ACHN (cell line): ENCODE results near the gene PLCD3.

Experiments used
- DNase-seq: peaks from one replicate; pipeline ENCODE4 v3.0.0-alpha.2; 2015
- in situ Hi-C: cut with HindIII; loops from 2 replicates; pipeline ENCODE4 v1.10.0; 2017; ENCODE audit warnings: low sequenced_read_pairs, low pct_ligation_motif_present, low pct_unique_long_range_greater_than_20kb

PLCD3 gene

DNA sequence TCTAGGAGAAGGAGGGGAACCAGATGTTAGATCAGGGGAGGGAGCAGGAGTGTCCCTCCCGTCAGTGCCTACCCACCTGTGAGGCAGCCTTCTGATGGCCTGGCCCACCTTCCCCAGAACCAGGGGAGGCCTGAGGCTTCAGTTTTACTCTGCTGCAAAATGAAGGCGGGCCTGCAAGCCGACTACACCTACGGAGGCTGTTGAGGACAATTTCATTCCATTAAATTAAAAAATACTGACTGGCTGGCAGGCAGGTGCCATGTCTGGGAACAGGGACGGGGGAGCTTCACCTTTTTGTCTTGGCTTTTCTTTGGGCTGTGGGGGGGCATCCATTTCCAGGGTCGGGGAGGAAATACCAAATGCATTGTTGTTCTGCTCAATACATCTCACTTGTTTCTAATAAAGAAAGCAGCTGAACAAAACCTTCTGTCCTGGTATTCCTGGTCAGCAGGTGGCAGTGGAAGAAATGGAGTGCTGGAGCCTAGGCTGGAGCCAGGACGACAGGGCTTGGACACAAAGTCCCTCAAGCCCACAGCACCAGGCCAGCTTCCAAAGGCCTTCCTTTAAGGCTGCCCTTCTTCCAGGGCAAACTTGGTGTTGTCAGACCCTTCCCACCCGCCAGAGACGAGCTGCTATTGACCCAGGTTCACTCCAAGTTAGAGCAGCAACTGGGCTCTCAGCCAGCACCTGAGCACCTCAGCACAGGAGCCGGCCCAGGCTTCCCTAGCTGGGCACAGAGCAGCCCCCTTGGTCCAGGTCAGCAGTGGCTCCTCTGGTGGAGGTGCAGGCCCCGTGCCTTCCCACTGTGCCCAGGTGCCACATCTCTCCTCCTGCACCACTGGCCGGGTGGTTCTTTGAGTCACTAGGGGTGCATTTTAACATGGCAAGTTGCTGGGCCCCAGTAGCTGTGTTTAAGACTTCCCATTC, 23.5 kb downstream of the PLCD3 start:
- peak; percentile 22 for DNase-seq
- in situ Hi-C loops: no loop called here

DNA sequence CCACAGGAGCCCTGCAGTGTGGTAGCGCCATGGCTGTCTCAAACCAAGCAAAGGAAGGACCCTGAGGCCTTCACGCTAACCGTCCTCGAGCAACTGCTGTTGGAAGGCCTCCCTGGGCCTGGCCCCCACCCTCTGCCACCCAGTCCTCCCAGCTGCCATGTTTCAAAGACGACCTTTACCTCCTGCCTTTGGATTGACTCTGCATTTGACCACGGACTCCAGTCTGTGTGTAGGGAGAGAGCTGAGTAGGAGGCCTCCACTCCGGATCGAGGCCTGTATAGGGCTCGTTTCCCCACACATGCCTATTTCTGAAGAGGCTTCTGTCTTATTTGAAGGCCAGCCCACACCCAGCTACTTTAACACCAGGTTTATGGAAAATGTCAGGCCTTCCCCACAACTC, 24.3 kb downstream of the PLCD3 start:
- in situ Hi-C loops: no loop called here

GRCh38 chr17:45107293-45108010, 24.9 kb downstream of the PLCD3 start:
- in situ Hi-C loops: no loop called here
- no peak for DNase-seq

More for the DNA sequence above, 24.3 kb downstream of the PLCD3 start:
- DNase-seq: no peak

DNA sequence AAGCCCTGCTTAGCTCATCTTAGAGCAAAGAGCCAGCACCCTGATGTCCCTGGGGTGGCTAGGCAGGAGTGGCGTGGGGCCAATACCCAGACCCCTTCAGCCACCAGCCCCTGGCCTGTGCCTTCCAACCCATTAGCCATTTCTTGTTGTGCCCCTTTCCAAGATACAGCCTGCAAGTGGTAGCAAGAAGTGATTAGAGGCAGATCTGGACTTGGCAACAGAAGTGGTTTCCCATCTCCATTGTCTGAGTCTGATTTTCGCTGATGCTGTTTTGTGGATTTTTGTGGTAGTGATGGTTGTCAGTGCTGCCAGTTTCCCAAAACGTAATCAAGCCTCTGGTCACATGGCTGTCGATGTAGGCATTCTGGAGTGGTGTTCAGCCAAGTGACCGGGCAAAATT, 25.7 kb downstream of the PLCD3 start:
- DNase-seq: no peak
- in situ Hi-C loops: no loop called here

- in situ Hi-C loops: no loop called here
- no peak for DNase-seq
Observed at GRCh38 chr17:45106096-45106495, 26.2 kb downstream of the PLCD3 start.

DNA sequence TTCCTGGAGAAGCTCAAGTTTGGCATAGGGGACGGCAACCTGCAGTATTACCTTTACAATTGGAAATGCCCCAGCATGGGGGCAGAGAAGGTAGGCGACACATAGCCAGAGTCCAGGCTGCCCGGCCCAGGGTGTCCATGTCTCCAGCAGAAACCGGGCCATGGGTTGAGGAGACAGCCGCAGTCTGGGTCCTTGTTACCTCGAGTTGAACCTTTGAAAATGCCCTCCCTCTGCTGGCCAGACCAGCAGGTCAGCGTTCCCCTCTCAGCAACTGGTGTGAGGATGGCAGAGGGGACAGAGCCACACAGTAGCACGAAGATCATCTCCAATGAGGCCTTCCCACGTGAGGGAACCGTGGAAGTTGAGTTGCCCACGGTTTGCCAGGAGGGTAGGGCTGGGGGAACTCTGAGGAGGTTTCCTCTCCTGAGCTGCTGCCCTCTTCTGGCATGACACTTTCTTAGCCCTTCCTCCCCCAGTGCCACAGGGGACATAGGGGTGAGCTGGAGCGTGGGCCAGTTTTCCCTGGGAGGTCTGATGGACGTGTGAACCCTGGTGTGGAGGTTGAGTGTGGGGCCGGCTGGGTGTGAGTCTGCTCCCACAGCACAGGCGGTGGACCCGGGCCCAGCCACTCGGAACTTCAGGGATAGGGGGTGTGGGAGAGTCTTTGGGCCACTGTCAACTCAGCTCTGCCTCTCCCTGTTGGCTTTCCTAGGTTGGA, 27.2 kb downstream of the PLCD3 start:
- no peak for DNase-seq
- in situ Hi-C loops: no loop called here

GRCh38 chr17:45104497-45104896, 27.8 kb downstream of the PLCD3 start:
- DNase-seq: no peak
- in situ Hi-C loops: no loop called here

DNA sequence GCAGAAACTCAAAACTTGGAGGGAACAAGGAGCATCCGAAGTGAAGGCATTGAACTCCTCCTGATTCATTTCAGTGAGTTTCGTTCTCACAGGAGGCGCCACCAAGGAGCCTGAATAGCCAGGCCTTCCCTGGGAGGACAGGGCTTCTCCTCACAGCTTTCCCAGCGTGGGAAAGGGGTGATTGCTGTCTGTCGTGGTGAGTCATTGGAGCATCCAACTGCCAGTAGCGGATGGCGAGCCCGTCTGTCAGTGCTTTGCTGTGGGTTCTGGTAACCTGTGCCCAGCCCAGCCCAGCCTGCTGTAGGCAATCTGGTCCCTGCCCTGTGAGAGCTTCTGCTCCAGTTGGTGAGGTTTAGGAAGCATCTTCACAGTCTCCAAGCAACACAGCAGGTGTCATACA, 28.3 kb downstream of the PLCD3 start:
- DNase-seq: no peak
- in situ Hi-C loops: no loop called here

- in situ Hi-C loops: no loop called here
Observed at GRCh38 chr17:45103269-45103795, 29.0 kb downstream of the PLCD3 start.

DNA sequence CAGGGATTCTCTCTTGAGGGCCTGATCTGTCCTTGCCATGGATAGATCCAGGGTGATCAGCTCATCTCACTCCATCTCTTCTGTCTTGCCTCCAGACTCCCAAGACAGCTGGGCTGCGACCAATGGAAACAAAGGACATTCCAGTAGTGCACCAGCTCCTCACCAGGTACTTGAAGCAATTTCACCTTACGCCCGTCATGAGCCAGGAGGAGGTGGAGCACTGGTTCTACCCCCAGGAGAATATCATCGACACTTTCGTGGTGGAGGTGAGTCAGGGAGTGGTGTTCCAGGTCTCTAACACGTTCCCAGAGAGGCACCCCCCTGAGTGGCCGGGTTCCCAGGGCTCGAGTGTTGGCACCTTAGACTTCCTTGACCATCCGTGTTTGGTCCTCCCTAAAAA, 29.5 kb downstream of the PLCD3 start:
- no peak for DNase-seq
- in situ Hi-C loops: no loop called here

More at GRCh38 chr17:45103269-45103795, 29.0 kb downstream of the PLCD3 start:
- DNase-seq: no peak

DNA sequence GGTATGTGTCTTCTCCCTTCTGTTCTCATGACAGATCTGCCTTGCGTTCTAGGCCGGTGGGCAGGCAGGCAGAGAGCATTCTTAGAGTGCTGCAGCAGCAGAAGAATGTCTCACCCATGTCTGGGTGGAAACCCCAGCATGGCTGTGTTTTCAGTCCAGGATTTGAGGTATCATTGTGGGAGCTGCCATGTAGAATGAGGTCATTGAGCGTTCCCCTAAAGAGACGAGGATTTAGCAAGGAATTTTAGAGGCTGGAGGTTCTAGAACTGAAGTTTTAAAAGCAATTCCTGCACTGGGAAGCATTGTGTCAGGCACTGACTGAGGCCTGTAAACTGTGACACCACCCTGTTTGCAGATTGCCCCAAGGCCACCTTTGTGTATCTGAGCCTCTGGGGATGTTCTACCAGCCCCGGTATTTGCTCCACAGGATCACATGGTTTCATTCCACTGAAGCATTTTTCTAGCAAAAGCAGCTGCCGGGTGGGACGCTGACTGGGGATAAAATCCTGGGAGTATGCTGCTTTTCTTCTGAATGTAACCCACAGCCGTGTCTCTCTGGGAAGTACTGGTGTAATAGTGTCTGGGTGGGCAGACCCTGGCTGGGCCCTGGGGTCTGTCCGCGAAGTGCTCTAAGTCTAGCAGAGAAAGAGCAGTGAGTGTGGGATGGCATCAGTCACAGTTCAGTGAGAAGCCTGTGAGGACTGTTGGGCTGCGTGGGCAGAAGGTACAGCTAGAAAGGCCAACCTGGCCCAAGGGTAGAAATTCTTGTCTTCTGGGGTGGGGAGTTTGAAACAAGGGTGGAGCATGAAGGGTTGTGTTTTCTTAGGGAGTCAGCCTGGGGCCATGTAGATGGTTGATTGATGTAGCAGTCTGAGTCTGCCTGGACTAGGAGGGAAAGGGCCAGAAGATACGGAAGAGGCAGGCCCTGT, 30.2 kb downstream of the PLCD3 start:
- DNase-seq: no peak
- in situ Hi-C loops: no loop called here

GRCh38 chr17:45101546-45101882, 30.8 kb downstream of the PLCD3 start:
- in situ Hi-C loops: no loop called here
- no peak for DNase-seq

- in situ Hi-C loops: no loop called here
- DNase-seq: peak; percentile 81
Observed at GRCh38 chr17:45098869-45099616, 33.3 kb downstream of the PLCD3 start.

DNA sequence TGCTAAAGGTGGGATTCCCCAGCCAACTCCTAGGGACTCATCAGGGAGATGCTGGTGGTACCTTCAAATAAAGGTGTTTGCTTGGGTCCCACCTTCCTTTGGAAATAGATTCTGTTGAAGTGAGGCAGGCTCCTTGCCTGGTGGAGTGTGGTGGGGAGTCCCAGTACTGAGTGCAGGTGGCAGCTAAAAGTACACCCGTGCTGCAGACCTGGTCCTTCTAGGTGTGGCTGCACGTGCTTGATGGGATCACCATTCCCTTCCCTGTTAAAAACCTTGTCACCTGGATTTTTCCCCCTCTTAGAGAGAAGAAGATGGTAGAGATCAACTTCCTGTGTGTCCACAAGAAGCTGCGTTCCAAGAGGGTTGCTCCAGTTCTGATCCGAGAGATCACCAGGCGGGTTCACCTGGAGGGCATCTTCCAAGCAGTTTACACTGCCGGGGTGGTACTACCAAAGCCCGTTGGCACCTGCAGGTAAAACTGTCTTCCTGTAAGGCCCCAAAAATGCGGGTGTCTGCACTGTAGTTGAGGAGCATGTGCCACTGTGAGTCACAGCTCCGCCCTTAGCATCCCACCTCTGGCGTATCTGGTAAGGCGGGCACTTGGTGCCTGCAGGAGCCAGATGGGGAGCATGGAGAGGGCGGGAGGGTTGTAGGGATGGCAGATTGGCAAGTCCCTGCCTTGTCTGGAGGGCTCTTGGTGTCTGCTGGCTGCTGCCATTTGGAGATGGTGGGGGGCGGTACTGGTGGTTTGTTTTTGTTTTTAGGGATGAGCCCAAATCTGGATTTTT, 34.0 kb downstream of the PLCD3 start:
- in situ Hi-C loops: no loop called here
- no peak for DNase-seq

DNA sequence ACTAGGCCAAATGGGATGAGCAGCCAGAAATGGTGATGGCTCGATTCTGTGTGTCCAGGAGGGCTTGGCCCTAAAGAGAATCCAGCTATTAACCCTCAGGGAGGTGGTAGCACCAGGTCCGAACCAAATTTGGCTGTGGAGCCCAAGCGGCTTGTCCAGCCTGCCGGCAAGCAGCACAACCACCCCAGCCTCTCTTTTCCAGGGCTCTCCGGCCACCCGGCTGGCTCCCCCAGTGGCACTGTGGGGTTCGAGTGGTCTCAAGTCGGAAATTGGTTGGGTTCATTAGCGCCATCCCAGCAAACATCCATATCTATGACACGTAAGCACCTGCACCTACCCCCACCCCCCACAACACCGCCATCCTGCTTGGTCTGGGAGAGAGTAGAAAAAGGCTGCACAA, 35.4 kb downstream of the PLCD3 start:
- DNase-seq: no peak
- in situ Hi-C loops: no loop called here

DNA sequence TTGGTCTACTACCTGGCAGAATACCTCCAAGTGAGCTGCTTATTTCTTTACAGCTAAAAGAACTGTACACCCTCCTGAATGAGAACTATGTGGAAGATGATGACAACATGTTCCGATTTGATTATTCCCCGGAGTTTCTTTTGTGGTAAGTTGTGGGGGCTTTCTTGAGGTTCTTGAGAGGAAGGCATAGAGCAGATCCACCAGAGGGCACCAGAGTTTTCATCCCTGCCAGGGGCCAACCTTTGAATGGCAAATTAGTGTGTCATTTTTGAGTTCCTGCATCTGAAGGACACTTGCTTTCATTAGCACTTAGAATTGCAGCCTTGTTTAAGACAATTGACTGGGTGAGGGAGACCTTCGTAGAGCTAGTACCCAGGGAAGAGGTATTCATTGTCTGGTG, 36.2 kb downstream of the PLCD3 start:
- in situ Hi-C loops: no loop called here
- peak; percentile 55 for DNase-seq
